H1 (cell line): ENCODE data around the gene RAB30. TPM values are rescaled to one million over a fixed set of nuclear protein-coding genes. Genes with fewer than 3 reads are reported as not detected.

Experiments used
- CTCF ChIA-PET: fragments of 300-600 bp; sonication (Branson Sonifier 250); formaldehyde crosslinking; loops from one replicate; lab custom pipeline; 2021; ENCODE audit not compliant: partially characterized antibody; lab: Charles Lee
- POLR2A ChIA-PET: fragments of 300-600 bp; sonication (Branson Sonifier 250); formaldehyde crosslinking; loops from one replicate; lab custom pipeline; 2021; ENCODE audit warnings: inconsistent platforms; ENCODE audit not compliant: partially characterized antibody; lab: Charles Lee
- DNase-seq, 2 experiments: peaks; one replicate each; pipeline versions ENCODE4 v3.0.0 to v3.0.0-alpha.2; 2010 to 2022; ENCODE audit warnings: low spot score in 2 of 2, low read depth in 1 of 2, mixed read lengths in 1 of 2
- FAIRE-seq: peaks from 2 replicates; lab custom pipeline; 2011; peaks lifted over from hg19 to GRCh38; lab: Jason Lieb, UNC
- H2AFZ ChIP-seq: 2 replicates; pipeline ENCODE4 v1.8.1; 2012; ENCODE audit warnings: low read length, inconsistent platforms
- H2AK5ac ChIP-seq: 2 replicates; pipeline ENCODE4 v1.6.1; 2013; ENCODE audit warnings: low read depth, low read length
- H2BK120ac ChIP-seq: replicated peaks from 2 replicates; pipeline ENCODE3; 2013; ENCODE audit warnings: low read depth, low read length, inconsistent platforms
- H2BK12ac ChIP-seq: 2 replicates; pipeline ENCODE4 v1.6.1; 2013; ENCODE audit warnings: low read depth, low read length
- H2BK15ac ChIP-seq: 2 replicates; pipeline ENCODE4 v1.6.1; 2013; ENCODE audit warnings: low read length
- H2BK20ac ChIP-seq: 2 replicates; pipeline ENCODE4 v1.6.1; 2013; ENCODE audit warnings: low read length
- H2BK5ac ChIP-seq: 2 replicates; pipeline ENCODE4 v1.6.1; 2013; ENCODE audit warnings: low read depth, low read length
- H3K14ac ChIP-seq: 2 replicates; pipeline ENCODE4 v1.6.1; 2013; ENCODE audit warnings: inconsistent platforms; ENCODE audit not compliant: insufficient read length
- H3K18ac ChIP-seq: 2 replicates; pipeline ENCODE4 v1.6.1; 2013; ENCODE audit warnings: low read length; ENCODE audit errors: extremely low read depth
- H3K23ac ChIP-seq: 2 replicates; pipeline ENCODE4 v1.6.1; 2013; ENCODE audit warnings: inconsistent platforms; ENCODE audit not compliant: insufficient read length
- H3K23me2 ChIP-seq: 2 replicates; pipeline ENCODE4 v1.6.1; 2013; ENCODE audit warnings: low read depth, low read length
- H3K27ac ChIP-seq: 2 replicates; pipeline ENCODE4 v1.6.1; 2011; ENCODE audit warnings: low read depth, low read length, inconsistent platforms
- H3K27me3 ChIP-seq, 4 experiments: replicated peaks in 1 of 4; 1 replicate in 1 of 4; 2 replicates in 3 of 4; pipeline versions ENCODE4 v1.6.1 to v1.8.1; 2011 to 2013; ENCODE audit warnings: low read length in 3 of 4, mild to moderate bottlenecking in 3 of 4, inconsistent platforms in 2 of 4, mixed read lengths in 2 of 4, moderate library complexity in 1 of 4; ENCODE audit not compliant: control insufficient read depth in 3 of 4, insufficient read depth in 3 of 4; ENCODE audit errors: extremely low read depth in 1 of 4
- H3K36me3 ChIP-seq, 4 experiments: 2 replicates each; pipeline versions ENCODE4 v1.6.1 to v1.8.1; 2011 to 2013; ENCODE audit warnings: mild to moderate bottlenecking in 4 of 4, low read length in 3 of 4, moderate library complexity in 2 of 4, control low read depth in 1 of 4, inconsistent platforms in 1 of 4; ENCODE audit not compliant: insufficient read depth in 4 of 4, control insufficient read depth in 2 of 4
- H3K4ac ChIP-seq: replicated peaks from 2 replicates; pipeline ENCODE3; 2013; ENCODE audit warnings: low read length, low read depth, mixed read lengths, inconsistent platforms; ENCODE audit not compliant: insufficient read length
- H3K4me1 ChIP-seq, 4 experiments: replicated peaks in 1 of 4; 1 replicate in 1 of 4; 2 replicates in 3 of 4; pipeline versions ENCODE4 v1.6.1 to v1.8.1; 2011 to 2013; ENCODE audit warnings: low read length in 3 of 4, inconsistent platforms in 2 of 4, mixed read lengths in 1 of 4; ENCODE audit not compliant: insufficient read depth in 4 of 4, control insufficient read depth in 3 of 4
- H3K4me2 ChIP-seq, 2 experiments: 2 replicates each; pipeline versions ENCODE4 v1.6.1 to v1.8.1; 2011 to 2013; ENCODE audit warnings: low read depth in 2 of 2, low read length in 2 of 2, control low read depth in 1 of 2, inconsistent platforms in 1 of 2, mild to moderate bottlenecking in 1 of 2; ENCODE audit not compliant: insufficient read depth in 1 of 2
- H3K4me3 ChIP-seq, 4 experiments: fragments of 200-600, 300-600 bp in 1 of 4; sonication (generic), shearing (Covaris generic), sonication (Bioruptor Twin) in 1 of 4; 2 replicates each; pipeline versions ENCODE4 v1.5.1 to v1.8.1; 2011 to 2016; ENCODE audit warnings: low read length in 4 of 4, low read depth in 3 of 4, control low read depth in 2 of 4, inconsistent platforms in 2 of 4, mild to moderate bottlenecking in 2 of 4, mixed read lengths in 1 of 4, moderate library complexity in 1 of 4; ENCODE audit not compliant: insufficient read depth in 2 of 4; ENCODE audit errors: extremely low read depth in 1 of 4
- H3K56ac ChIP-seq: replicated peaks from 2 replicates; pipeline ENCODE3; 2013; ENCODE audit warnings: low read depth, mild to moderate bottlenecking, mixed read lengths, low read length, inconsistent platforms; ENCODE audit not compliant: insufficient read length
- H3K79me1 ChIP-seq: 2 replicates; pipeline ENCODE4 v1.6.1; 2013; ENCODE audit warnings: low read depth, low read length, control low read depth
- H3K79me2 ChIP-seq, 2 experiments: 2 replicates each; pipeline versions ENCODE4 v1.6.1 to v1.8.1; 2012 to 2013; ENCODE audit warnings: low read length in 2 of 2, mild to moderate bottlenecking in 2 of 2, inconsistent platforms in 1 of 2; ENCODE audit not compliant: insufficient read depth in 2 of 2, control insufficient read depth in 1 of 2
- H3K9ac ChIP-seq, 4 experiments: replicated peaks in 1 of 4; 1 replicate in 1 of 4; 2 replicates in 3 of 4; pipeline versions ENCODE4 v1.6.1 to v1.8.1; 2011 to 2013; ENCODE audit warnings: low read depth in 3 of 4, low read length in 3 of 4, control low read depth in 2 of 4, mild to moderate bottlenecking in 2 of 4, moderate library complexity in 2 of 4, inconsistent platforms in 1 of 4; ENCODE audit errors: extremely low read depth in 1 of 4
- H3K9me3 ChIP-seq, 2 experiments: 2 replicates each; pipeline versions ENCODE4 v1.6.1 to v1.8.1; 2012 to 2013; ENCODE audit warnings: mild to moderate bottlenecking in 2 of 2, moderate library complexity in 2 of 2, control low read depth in 1 of 2, inconsistent platforms in 1 of 2, low read depth in 1 of 2, low read length in 1 of 2, mixed read lengths in 1 of 2; ENCODE audit not compliant: insufficient read depth in 2 of 2
- H4K20me1 ChIP-seq, 2 experiments: replicated peaks in 1 of 2; 2 replicates each; pipeline versions ENCODE3 to v1.8.1; 2011 to 2013; ENCODE audit warnings: inconsistent platforms in 2 of 2, low read length in 2 of 2, mild to moderate bottlenecking in 1 of 2; ENCODE audit not compliant: insufficient read depth in 2 of 2, control insufficient read depth in 1 of 2
- H4K5ac ChIP-seq: 2 replicates; pipeline ENCODE4 v1.6.1; 2013; ENCODE audit warnings: low read length, low read depth, mixed read lengths, inconsistent platforms; ENCODE audit not compliant: insufficient read length
- H4K8ac ChIP-seq: 2 replicates; pipeline ENCODE4 v1.8.0; 2013; ENCODE audit warnings: mild to moderate bottlenecking, moderate library complexity, low read length, inconsistent platforms; ENCODE audit not compliant: insufficient read depth; ENCODE audit errors: extremely low read depth
- H4K91ac ChIP-seq: replicated peaks from 2 replicates; pipeline ENCODE3; 2013; ENCODE audit warnings: low read length, mixed read lengths, inconsistent platforms; ENCODE audit not compliant: insufficient read length
- ASH2L ChIP-seq: fragments of 200-600, 300-600 bp; sonication (generic); IDR thresholded peaks from one replicate; pipeline ENCODE4 v1.7.1; 2017; ENCODE audit warnings: low read length
- BCL11A ChIP-seq, 2 experiments: IDR thresholded peaks; one replicate each; pipeline ENCODE4 v1.6.1; 2011; ENCODE audit warnings: low read depth in 2 of 2, low read length in 2 of 2, mild to moderate bottlenecking in 2 of 2
- CEBPB ChIP-seq: IDR thresholded peaks from 2 replicates; pipeline ENCODE4 v1.6.1; 2012; ENCODE audit warnings: low read depth, low read length
- CHD2 ChIP-seq: IDR thresholded peaks from 2 replicates; pipeline ENCODE4 v1.6.1; 2012; ENCODE audit warnings: low read length, improper control_type of control experiment
- CREB1 ChIP-seq: IDR thresholded peaks from 2 replicates; pipeline ENCODE4 v1.6.1; 2012; ENCODE audit warnings: inconsistent platforms
- EGR1 ChIP-seq: IDR thresholded peaks from 2 replicates; pipeline ENCODE4 v1.6.1; 2011; ENCODE audit warnings: low read depth, low read length, borderline replicate concordance
- EP300 ChIP-seq, 2 experiments: IDR thresholded peaks; 1 replicate in 1 of 2; 2 replicates in 1 of 2; pipeline ENCODE4 v1.6.1; 2011 to 2012; ENCODE audit warnings: low read depth in 2 of 2, low read length in 2 of 2, mild to moderate bottlenecking in 2 of 2, borderline replicate concordance in 1 of 2, inconsistent platforms in 1 of 2, moderate library complexity in 1 of 2
- FOSL1 ChIP-seq: IDR thresholded peaks from 2 replicates; pipeline ENCODE4 v1.6.1; 2011; ENCODE audit warnings: mild to moderate bottlenecking, low read depth, low read length, moderate library complexity; ENCODE audit not compliant: insufficient read depth
- HDAC6 ChIP-seq: IDR thresholded peaks from one replicate; pipeline ENCODE4 v1.7.1; 2012; ENCODE audit warnings: low read depth, mild to moderate bottlenecking, inconsistent platforms, low read length, moderate library complexity
- KDM5A ChIP-seq: fragments of 200-600 bp; IDR thresholded peaks from 2 replicates; pipeline ENCODE4 v1.7.1; 2012; ENCODE audit warnings: mild to moderate bottlenecking, low read length, inconsistent platforms, mixed read lengths
- MAFK ChIP-seq: IDR thresholded peaks from 2 replicates; pipeline ENCODE4 v1.6.1; 2012; ENCODE audit warnings: low read depth, mild to moderate bottlenecking, improper control_type of control experiment, low read length
- NANOG ChIP-seq: IDR thresholded peaks from 2 replicates; pipeline ENCODE4 v1.6.1; 2011; ENCODE audit warnings: low read length, low read depth, mild to moderate bottlenecking, inconsistent platforms; ENCODE audit not compliant: insufficient read depth, poor library complexity, severe bottlenecking
- POLR2AphosphoS5 ChIP-seq: IDR thresholded peaks from 2 replicates; pipeline ENCODE4 v1.6.1; 2011; ENCODE audit warnings: low read depth, low read length
- POU5F1 ChIP-seq: IDR thresholded peaks from 2 replicates; pipeline ENCODE4 v1.6.1; 2011; ENCODE audit warnings: low read depth, mild to moderate bottlenecking, low read length, moderate library complexity
- RNF2 ChIP-seq: fragments of 200-900, 300-1000 bp; sonication (generic); IDR thresholded peaks from 2 replicates; pipeline ENCODE4 v1.7.1; 2016; ENCODE audit warnings: borderline replicate concordance, low read depth, mild to moderate bottlenecking, antibody characterized with exemption, low read length; ENCODE audit not compliant: poor library complexity, severe bottlenecking; ENCODE audit errors: missing control alignments
- SIRT6 ChIP-seq: IDR thresholded peaks from one replicate; pipeline ENCODE4 v1.7.1; 2012; ENCODE audit warnings: low read length, inconsistent platforms
- SP2 ChIP-seq: IDR thresholded peaks from 2 replicates; pipeline ENCODE4 v1.6.1; 2012; ENCODE audit warnings: mild to moderate bottlenecking, low read length, inconsistent platforms
- SP4 ChIP-seq: IDR thresholded peaks from 2 replicates; pipeline ENCODE4 v1.6.1; 2012; ENCODE audit warnings: low read length, inconsistent platforms
- polyA plus RNA-seq, 7 experiments: library from polyadenylated mRNA; depleted of rRNA in 3 of 7; stranded (reverse) in 5 of 7; unstranded in 2 of 7; fragments of >200 nt in 5 of 7; fragments of 200-250 nt in 2 of 7; gene quantifications; 1 replicate in 5 of 7; 2 replicates in 1 of 7; 4 replicates in 1 of 7; pipeline versions ENCODE4 v1.2.1 to v1.2.3, GENCODE V29; 2011 to 2013; ENCODE audit warnings: missing spikeins in 2 of 7, mixed read lengths in 2 of 7
- total RNA-seq: library from RNA; stranded (reverse); fragmentation: NEBNext Ultra II Directional; extraction: Animal tissue kit (Norgen Biotek cat#: 25700); gene quantifications from 2 replicates; pipeline ENCODE4 v1.2.1, GENCODE V29; 2021

Gene RAB30
- total and polyA plus RNA-seq, 2 of the 8 experiments (the other 6 are each of a cell fraction or from before 2014, with no cell fraction given): 1.6 to 11.7 TPM

DNA sequence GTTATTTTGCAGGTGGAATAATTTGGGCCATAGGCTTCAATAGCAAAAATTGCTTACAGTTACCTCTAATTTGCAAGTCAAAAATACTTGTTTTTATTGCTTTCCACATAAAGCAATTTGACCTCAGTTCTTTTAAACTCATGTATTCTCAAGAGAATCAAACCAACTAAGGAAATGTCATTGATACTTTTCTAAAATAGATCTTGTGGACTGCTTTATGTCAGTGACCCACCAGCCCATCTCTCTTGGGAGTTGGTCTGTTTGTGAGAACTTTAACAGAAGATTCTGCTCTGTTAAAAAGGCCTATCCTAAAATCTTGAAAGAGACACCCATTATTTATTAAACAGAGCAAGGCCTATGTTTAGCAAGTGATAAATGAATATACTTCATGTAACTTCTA lies 94.9 kb downstream of the RAB30 start:
- Histone ChIP-seq H4K8ac (no peak overlapping the region), H2BK120ac (no peak overlapping the region), H3K27ac (no peak overlapping the region), H2BK15ac (no peak overlapping the region), H3K23ac (no peak overlapping the region), H3K23me2 (no peaks in the 10 kb centered on the region), H3K56ac (no peak overlapping the region), H2BK20ac (no peak overlapping the region), H3K79me2 (no peaks in the 10 kb centered on the region), H2AFZ (no peak overlapping the region), H3K4ac (no peak overlapping the region), H3K14ac (no peak overlapping the region), H3K79me1 (no peaks in the 10 kb centered on the region), H3K4me3 (no peak overlapping the region), H3K27me3 (no peaks in the 10 kb centered on the region), H4K20me1 (no peaks in the 10 kb centered on the region), H3K4me1 (no peaks in the 10 kb centered on the region), H4K91ac (no peak overlapping the region), H2BK12ac (no peak overlapping the region), H2AK5ac (no peak overlapping the region), H4K5ac (no peak overlapping the region), H3K9me3 (no peaks in the 10 kb centered on the region), H2BK5ac (no peak overlapping the region), H3K36me3 (no peaks in the 10 kb centered on the region), H3K4me2 (no peak overlapping the region), H3K9ac (no peak overlapping the region), H3K18ac (no peak overlapping the region)
- no peak for FAIRE-seq
- DNase-seq: no peak
- CTCF ChIA-PET: no interaction called here
- POLR2A ChIA-PET: no interaction called here
- no peak for TF ChIP-seq KDM5A
- TF ChIP-seq POLR2AphosphoS5: no peak
- no peak for TF ChIP-seq HDAC6
- no peak for TF ChIP-seq BCL11A (IDR thresholded peaks at IDR 0.05; ENCODE audit: low read depth in 2 of 2, low read length in 2 of 2)
- TF ChIP-seq CREB1: no peak
- no peak for TF ChIP-seq CHD2
- no peak for TF ChIP-seq EP300 (IDR thresholded peaks at IDR 0.05; ENCODE audit: borderline replicate concordance in 1 of 2, low read depth in 2 of 2, low read length in 2 of 2)
- TF ChIP-seq FOSL1: no peak
- no peak for TF ChIP-seq POU5F1
- no peak for TF ChIP-seq MAFK
- TF ChIP-seq EGR1: no peak
- TF ChIP-seq CEBPB: no peak
- TF ChIP-seq SP4: no peak
- TF ChIP-seq ASH2L: no peak
- no peak for TF ChIP-seq RNF2
- TF ChIP-seq NANOG: no peak
- no peak for TF ChIP-seq SIRT6
- no peak for TF ChIP-seq SP2
